Stimulated activated CD4-positive, alpha-beta T cell treated with anti-CD3 and anti-CD28 coated beads, Interleukin-2, amount 100 ng/mL, for 48 hours (primary cell): ENCODE measurements around the gene MYO18B.
"Not testable (repeated sequence)": the region's sequence is repeated elsewhere in the genome, so short reads cannot be mapped to it uniquely, and the experiment has no call there.

Experiments
- DNase-seq, 2 donors: peaks; one replicate each; pipeline ENCODE4 v3.0.0-alpha.2; 2020

MYO18B gene

GRCh38 chr22:25955323-25955722 lies 213.3 kb downstream of the MYO18B start:
- DNase-seq = no peak

DNA sequence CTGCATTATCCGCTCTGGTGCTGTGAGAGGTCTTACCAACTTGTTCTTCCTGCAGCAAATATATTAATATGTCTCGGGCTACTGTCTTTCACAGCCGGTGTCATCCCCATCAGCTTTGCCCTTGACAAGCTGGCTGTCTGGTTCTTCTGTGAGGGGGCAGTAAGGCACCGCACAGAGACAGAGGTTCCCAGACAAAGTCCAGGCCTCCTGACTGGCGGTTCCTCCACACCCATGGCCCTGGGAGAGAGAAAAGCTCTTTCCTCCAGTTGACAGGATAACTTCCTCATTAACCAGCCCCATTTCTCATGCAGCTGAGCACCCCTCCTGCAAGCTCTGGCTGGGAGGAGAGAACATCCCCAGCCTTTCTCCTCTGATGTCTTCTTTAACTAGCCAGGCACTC lies 214.8 kb downstream of the MYO18B start:
- no peak for DNase-seq

DNA sequence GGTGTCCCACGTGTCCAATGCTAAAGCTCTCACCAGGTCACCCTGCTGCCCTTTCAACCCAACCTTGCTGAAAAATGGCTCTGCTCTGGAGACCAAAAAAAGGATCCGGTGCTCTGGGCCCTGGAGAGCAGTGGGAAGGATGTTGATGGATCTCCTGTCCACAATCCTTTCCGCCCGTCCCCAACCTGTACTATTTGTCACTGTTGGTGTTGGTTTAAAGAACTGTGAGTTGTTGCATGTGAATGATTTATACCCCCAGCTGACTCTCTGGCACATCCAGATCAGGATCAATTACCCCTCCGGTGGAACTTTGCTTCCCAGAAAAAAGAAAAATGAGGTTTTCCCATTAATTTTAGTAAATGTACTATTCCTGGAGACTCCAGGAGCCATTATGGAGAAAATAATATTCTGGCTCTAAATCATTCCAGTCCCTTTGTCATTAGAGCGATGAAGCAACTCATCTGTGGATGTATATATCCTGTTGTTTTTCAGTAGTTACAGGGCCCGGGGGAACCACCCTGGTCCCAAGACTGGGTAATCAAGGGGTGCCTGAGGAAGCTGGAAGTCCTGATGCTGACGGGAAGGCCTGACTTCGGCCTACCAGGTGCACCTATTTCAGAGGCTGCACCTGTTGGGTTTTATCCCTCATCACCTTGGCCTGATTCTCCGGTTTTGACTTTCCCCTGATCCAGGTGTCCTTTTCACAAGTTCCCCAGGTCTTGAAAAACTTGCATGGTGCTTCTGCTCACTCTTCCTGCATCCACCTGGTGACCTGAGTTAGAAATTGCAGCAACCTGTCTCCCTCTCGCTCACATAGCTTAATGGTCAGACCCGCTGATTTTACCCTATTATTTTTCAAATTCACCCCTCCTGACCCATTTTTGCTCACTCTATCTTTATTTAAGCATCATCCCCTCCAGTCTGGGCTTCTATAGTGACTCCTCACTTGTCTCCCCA lies 218.1 kb downstream of the MYO18B start:
- DNase-seq = no peak

DNA sequence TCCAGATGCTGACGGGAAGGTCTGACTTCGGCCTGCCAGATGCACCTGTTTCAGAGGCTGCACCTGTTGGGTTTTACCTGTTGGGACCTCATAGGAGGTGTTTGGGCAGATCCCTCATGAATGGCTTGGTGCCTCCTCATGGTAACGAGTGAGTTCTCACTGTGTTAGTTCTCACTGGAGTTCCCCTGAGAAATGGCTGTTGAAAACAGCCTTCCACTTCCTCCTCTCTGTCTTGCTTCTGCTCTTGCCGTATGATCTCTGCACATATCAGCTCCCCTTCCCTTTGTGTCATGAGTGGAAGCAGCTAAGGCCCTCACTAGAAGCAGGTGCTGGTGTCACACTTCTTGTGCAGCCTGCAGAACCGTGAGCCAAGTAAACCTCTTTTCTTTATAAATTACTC lies 219.7 kb downstream of the MYO18B start:
- no peak for DNase-seq

- no peak for DNase-seq
These were observed 220.7 kb downstream of the MYO18B start for GRCh38 chr22:25962711-25963110.

- no peak for DNase-seq
These were observed 223.2 kb downstream of the MYO18B start for GRCh38 chr22:25964961-25965730.

DNA sequence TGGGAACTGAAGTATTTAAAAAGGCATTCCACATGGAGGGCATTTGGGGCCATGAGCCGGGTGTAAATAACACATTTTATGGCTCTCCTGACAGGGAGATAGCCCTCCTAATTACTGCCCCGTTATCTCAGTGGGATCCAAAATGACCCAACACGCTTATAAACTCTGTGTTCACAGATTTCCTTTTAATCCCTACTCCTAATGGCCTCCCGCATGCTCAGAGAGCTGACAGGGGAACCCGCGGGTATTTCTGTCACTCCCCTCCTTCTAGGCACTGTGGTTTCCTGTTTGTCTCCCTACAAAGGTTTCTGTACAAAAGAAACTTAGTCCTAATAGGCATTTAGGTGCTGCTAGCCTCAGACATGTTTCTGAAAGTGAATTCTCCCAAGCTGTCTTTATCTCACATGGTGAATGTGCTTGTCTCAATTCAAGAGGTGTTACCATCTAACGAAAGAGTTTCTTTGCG lies 224.5 kb downstream of the MYO18B start:
- no peak for DNase-seq

DNA sequence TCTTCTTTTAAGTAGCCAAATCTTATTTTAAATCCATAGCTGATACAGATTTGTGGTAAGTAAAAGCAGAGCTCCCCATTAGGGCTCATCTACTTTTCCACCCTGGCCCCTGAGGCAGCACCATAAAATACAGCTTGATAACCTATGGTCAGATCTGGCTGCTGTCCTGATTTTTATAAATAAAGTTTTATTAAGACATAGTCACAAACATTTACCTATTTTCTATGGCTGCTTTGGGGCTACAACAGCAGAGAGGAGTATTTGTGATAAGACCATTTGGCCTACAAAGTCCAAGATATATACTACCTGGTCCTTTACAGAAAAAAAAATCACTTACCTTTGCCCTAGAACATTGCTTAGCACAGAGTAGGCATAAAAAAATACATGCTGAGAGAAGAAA lies 227.3 kb downstream of the MYO18B start:
- no peak for DNase-seq

- DNase-seq = no peak
These were observed 227.9 kb downstream of the MYO18B start for GRCh38 chr22:25969901-25970300.

DNA sequence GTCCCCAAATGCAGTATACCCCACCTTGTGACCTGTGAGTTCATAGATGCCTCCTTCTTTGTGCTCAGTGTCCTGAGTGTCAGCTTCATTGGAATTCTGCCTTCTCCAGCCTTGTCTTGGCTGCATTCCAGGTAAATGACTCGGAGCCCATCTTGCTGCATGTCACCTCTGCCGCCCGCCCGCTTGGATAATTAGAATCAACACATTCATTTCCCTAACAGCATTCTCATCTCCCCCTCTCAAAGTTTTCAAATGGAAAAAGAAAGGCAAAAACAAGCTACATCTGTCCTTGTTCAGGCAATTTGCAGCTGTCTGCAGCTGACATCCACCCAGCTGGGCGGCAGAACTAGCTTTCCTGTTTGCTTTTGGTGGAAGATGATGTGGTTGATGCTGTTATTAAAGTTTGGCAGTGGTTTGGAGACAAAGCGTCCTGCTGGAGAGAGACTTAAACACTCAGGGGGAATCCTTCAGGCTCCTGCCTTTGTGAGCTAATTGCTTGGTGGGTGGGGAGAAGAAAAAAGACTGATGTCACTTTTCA lies 228.5 kb downstream of the MYO18B start:
- DNase-seq = no peak

DNA sequence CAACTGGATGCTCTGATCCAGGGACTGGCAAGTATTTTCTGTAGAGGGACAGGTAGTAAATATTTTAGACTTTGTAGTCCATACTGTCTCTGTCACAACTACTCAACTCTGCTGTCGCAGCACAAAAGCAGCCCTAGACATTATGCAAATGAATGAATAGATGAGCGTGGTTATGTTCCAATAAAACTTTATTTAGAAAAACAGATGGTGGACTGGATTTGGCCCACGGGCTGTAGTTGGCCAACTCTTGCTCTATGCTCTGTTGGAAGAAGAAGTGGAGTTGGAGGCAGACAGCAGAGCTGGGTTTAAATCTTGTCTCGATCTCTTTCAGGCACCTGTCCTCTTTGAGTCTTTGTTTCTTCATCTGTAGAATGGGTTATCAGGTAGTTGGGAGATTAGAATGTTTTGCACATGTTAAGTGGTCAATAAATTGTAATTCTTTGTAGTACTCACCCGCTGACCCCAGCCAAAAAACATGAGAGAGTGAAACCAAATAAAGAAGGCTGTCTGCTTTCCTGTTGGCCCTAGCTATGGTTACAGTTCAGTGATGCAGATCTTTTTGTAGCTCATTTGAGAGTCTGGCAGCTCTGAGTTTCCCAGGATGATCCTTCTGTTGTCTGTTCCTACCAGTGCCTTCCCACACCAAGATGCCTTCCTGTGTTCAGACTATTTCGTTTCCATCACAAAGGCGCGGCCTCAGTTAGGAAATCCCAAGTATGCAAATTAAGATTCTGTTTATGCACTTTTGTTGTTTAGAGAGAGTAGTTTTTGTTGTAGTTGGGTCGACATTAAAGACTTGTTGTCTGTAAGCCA lies 229.2 kb downstream of the MYO18B start:
- no peak for DNase-seq

DNA sequence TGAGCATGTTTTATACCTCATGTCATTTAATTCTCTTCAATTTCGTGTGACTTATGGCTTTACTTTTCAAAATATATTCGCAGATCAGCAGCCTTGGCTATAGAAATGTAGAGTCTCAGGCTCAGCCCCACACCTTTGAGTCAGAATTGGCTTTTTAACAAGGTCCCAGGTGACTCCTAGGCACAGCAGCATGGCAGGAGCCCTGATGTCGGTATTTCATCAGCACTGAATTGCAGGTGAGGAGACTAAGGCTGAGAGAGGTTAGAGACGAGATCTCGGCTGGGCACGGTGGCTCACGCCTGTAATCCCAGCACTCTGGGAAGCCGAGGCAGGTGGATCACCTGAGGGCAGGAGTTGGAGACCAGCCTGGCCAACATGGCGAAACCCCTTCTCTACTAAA lies 230.4 kb downstream of the MYO18B start:
- DNase-seq = no peak

GRCh38 chr22:25976356-25976755 lies 234.4 kb downstream of the MYO18B start:
- DNase-seq = no peak

- DNase-seq = no peak
These were observed 238.0 kb downstream of the MYO18B start for GRCh38 chr22:25979968-25980367.

GRCh38 chr22:25984911-25985310 lies 242.9 kb downstream of the MYO18B start:
- DNase-seq = not testable (repeated sequence)

GRCh38 chr22:25987948-25988347 lies 246.0 kb downstream of the MYO18B start:
- no peak for DNase-seq

GRCh38 chr22:25990940-25991339 lies 249.0 kb downstream of the MYO18B start:
- no peak for DNase-seq

- no peak for DNase-seq
These were observed 250.3 kb downstream of the MYO18B start for GRCh38 chr22:25992331-25992730.

- DNase-seq = no peak
These were observed 254.7 kb downstream of the MYO18B start for GRCh38 chr22:25996669-25997068.

GRCh38 chr22:25997886-25998775 lies 256.1 kb downstream of the MYO18B start:
- DNase-seq = no peak

- no peak for DNase-seq
These were observed 260.5 kb downstream of the MYO18B start for GRCh38 chr22:26002456-26002855.

DNA sequence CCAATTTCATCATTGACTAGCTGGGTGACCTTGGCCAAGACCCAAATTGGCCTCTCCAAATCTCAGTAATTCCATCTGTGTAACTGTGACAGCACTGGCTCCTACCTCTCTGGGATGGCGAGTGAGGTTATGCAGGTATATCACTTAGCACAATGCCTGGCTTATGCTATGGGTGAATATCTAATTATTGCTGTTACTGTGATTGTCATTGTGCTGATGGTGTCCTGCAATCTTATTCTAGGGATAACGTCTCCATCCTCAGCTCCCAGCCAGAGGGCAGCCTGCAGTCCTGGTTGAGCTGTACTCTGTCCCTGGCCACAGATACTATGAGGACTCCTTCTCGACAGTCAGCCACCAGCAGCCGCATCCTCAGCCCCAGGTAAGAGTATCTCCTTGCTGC lies 262.5 kb downstream of the MYO18B start:
- DNase-seq = no peak
